GM12891 (cell line): Measurements from ENCODE around the gene CD300H.

Experiments used
- POLR2A ChIP-seq: IDR thresholded peaks from 2 replicates; pipeline ENCODE4 v1.6.1; 2011; ENCODE audit warnings: low read depth, low read length, control low read depth
- POLR2AphosphoS5 ChIP-seq: IDR thresholded peaks from 2 replicates; pipeline ENCODE4 v1.6.1; 2011; ENCODE audit warnings: low read depth, low read length, control low read depth
- SPI1 ChIP-seq: IDR thresholded peaks from 2 replicates; pipeline ENCODE4 v1.6.1; 2011; ENCODE audit warnings: low read depth, low read length, control low read depth

- TF ChIP-seq POLR2A (no peak), SPI1 (no peak), POLR2AphosphoS5 (no peak)
Measured at GRCh38 chr17:74516561-74517328, 50.6 kb downstream of the CD300H start.
